K562 (cell line): ENCODE data around the gene RAD50. TPM values are rescaled to one million over a fixed set of nuclear protein-coding genes. Genes with fewer than 3 reads are reported as not detected.
A peak's percentile ranks its signal among the peaks of the same experiment; 100 is the strongest.

Source experiments
- ATAC-seq: fragments of 200-7000 bp; cut with Tn5 transposase; 3 replicates; pipeline ENCODE4 v1.9.1; 2020; ENCODE audit warnings: moderate library complexity
- BruUV-seq: library from RNA; stranded (reverse); fragments of 400-500 nt; replicated peaks from 2 replicates; lab custom pipeline; 2021; lab: Mats Ljungman, UMichigan
- CTCF ChIA-PET: fragments of 300-600 bp; formaldehyde crosslinking; extraction: SDS; loops from one replicate; lab custom pipeline; 2021; ENCODE audit warnings: low intra/inter-chr PET ratio; lab: Yijun Ruan, JAX
- POLR2A ChIA-PET: fragments of 300-600, 350-650 bp; sonication (Branson Sonifier 250); formaldehyde crosslinking; extraction: SDS; loops from one replicate; lab custom pipeline; 2021; ENCODE audit warnings: antibody characterized with exemption, inconsistent platforms; lab: Yijun Ruan, JAX
- DNase-seq, 4 experiments: peaks; one replicate each; pipeline versions ENCODE4 v3.0.0 to v3.0.0-alpha.2; 2011 to 2018; ENCODE audit warnings: low spot score in 3 of 4, mixed read lengths in 3 of 4; ENCODE audit errors: extremely low read depth in 1 of 4
- FAIRE-seq: peaks from 2 replicates; lab custom pipeline; 2011; peaks lifted over from hg19 to GRCh38; lab: Jason Lieb, UNC
- H2AFZ ChIP-seq: 2 replicates; pipeline ENCODE4 v1.6.0; 2011; ENCODE audit warnings: low read depth, low read length, control low read depth, inconsistent platforms
- H3K27ac ChIP-seq: fragments of 200-600 bp; 3 replicates; pipeline ENCODE4 v1.8.0; 2011; ENCODE audit warnings: low read depth, mild to moderate bottlenecking, control low read depth, inconsistent platforms, low read length, moderate library complexity, mixed read lengths; ENCODE audit errors: extremely low read depth
- H3K27me3 ChIP-seq, 2 experiments: fragments of 300-600 bp in 1 of 2; 2 replicates in 1 of 2; 3 replicates in 1 of 2; pipeline versions ENCODE4 v1.6.0 to v1.8.0; 2011; ENCODE audit warnings: inconsistent platforms in 2 of 2, low read length in 2 of 2, mild to moderate bottlenecking in 1 of 2, mixed read lengths in 1 of 2, moderate library complexity in 1 of 2; ENCODE audit not compliant: control insufficient read depth in 2 of 2, insufficient read depth in 2 of 2
- H3K36me3 ChIP-seq: fragments of 300-600 bp; 3 replicates; pipeline ENCODE4 v1.8.0; 2011; ENCODE audit warnings: mild to moderate bottlenecking, low read length, inconsistent platforms; ENCODE audit not compliant: control insufficient read depth, insufficient read depth
- H3K4me1 ChIP-seq, 2 experiments: fragments of 200-600 bp in 1 of 2; replicated peaks in 1 of 2; 2 replicates in 1 of 2; 3 replicates in 1 of 2; pipeline versions ENCODE4 v1.5.1 to v1.8.0; 2011; ENCODE audit warnings: inconsistent platforms in 2 of 2, low read length in 2 of 2, mild to moderate bottlenecking in 1 of 2, mixed read lengths in 1 of 2, moderate library complexity in 1 of 2; ENCODE audit not compliant: control insufficient read depth in 2 of 2, insufficient read depth in 2 of 2
- H3K4me2 ChIP-seq: 2 replicates; pipeline ENCODE4 v1.6.1; 2011; ENCODE audit warnings: low read length, control low read depth, inconsistent platforms, mixed read lengths; ENCODE audit not compliant: insufficient read depth
- H3K4me3 ChIP-seq: fragments of 200-600 bp; sonication (generic), shearing (Covaris generic); 2 replicates; pipeline ENCODE4 v1.5.1; 2016; ENCODE audit warnings: control low read depth, inconsistent platforms
- H3K79me2 ChIP-seq: fragments of 200-600 bp; 3 replicates; pipeline ENCODE4 v1.8.0; 2011; ENCODE audit warnings: low read length, inconsistent platforms; ENCODE audit not compliant: control insufficient read depth, insufficient read depth
- H3K9ac ChIP-seq, 2 experiments: 2 replicates each; pipeline versions ENCODE4 v1.6.0 to v1.6.1; 2011; ENCODE audit warnings: low read depth in 2 of 2, low read length in 2 of 2, control low read depth in 1 of 2, inconsistent platforms in 1 of 2, mild to moderate bottlenecking in 1 of 2, mixed read lengths in 1 of 2; ENCODE audit not compliant: insufficient read depth in 1 of 2
- H3K9me1 ChIP-seq: one replicate; pipeline ENCODE4 v1.6.0; 2011; ENCODE audit warnings: inconsistent platforms, mild to moderate bottlenecking, low read length, moderate library complexity; ENCODE audit not compliant: control insufficient read depth, insufficient read depth
- H3K9me3 ChIP-seq: replicated peaks from 2 replicates; pipeline ENCODE4 v1.5.1; 2011; ENCODE audit warnings: low read depth, low read length, inconsistent platforms; ENCODE audit not compliant: control insufficient read depth, insufficient read depth
- H4K20me1 ChIP-seq: replicated peaks from 2 replicates; pipeline ENCODE4 v1.6.1; 2011; ENCODE audit warnings: low read length, inconsistent platforms, mixed read lengths; ENCODE audit not compliant: control insufficient read depth, insufficient read depth
- ADNP ChIP-seq: fragments of 200-800 bp; sonication (Bioruptor generic); IDR thresholded peaks from 2 replicates; pipeline ENCODE4 v1.6.1; 2016; ENCODE audit warnings: missing genetic modification characterization, missing compliant biosample characterization
- BCOR ChIP-seq: fragments of 450-650 bp; IDR thresholded peaks from 2 replicates; pipeline ENCODE4 v1.6.1; 2016
- CBX1 ChIP-seq: sonication (generic); IDR thresholded peaks from 2 replicates; pipeline ENCODE4 v1.6.1; 2016; ENCODE audit warnings: antibody characterized with exemption, low read depth, mild to moderate bottlenecking
- CHD4 ChIP-seq: fragments of 200-600 bp; sonication (generic); IDR thresholded peaks from 3 replicates; pipeline ENCODE4 v1.6.1; 2012; ENCODE audit warnings: low read depth, mild to moderate bottlenecking, mixed read lengths, low read length, inconsistent platforms; ENCODE audit not compliant: insufficient read depth, insufficient replicate concordance, poor library complexity, severe bottlenecking
- HDAC2 ChIP-seq: fragments of 450-650 bp; IDR thresholded peaks from 2 replicates; pipeline ENCODE4 v1.6.1; 2016; ENCODE audit warnings: mild to moderate bottlenecking
- KDM1A ChIP-seq, 2 experiments: fragments of 450-650 bp; IDR thresholded peaks; 2 replicates each; pipeline ENCODE4 v1.6.1; 2016; ENCODE audit warnings: mild to moderate bottlenecking in 2 of 2
- MCM3 ChIP-seq: fragments of 450-650 bp; IDR thresholded peaks from 2 replicates; pipeline ENCODE4 v1.6.1; 2016
- MCM5 ChIP-seq: fragments of 450-650 bp; IDR thresholded peaks from 2 replicates; pipeline ENCODE4 v1.6.1; 2016; ENCODE audit warnings: low read depth
- PBX2 ChIP-seq, 2 experiments: IDR thresholded peaks in 1 of 2; conservative IDR thresholded peaks in 1 of 2; 2 replicates each; pipeline ENCODE4 v1.6.1; 2016; ENCODE audit warnings: low read depth in 2 of 2, mild to moderate bottlenecking in 1 of 2, missing compliant biosample characterization in 1 of 2, missing genetic modification characterization in 1 of 2, moderate library complexity in 1 of 2
- PREB ChIP-seq: sonication (generic); formaldehyde crosslinking; IDR thresholded peaks from 2 replicates; pipeline ENCODE4 v1.8.1; 2023; ENCODE audit warnings: mild to moderate bottlenecking, missing genetic modification reagents
- RAD21 ChIP-seq, 2 experiments: fragments of 250-450 bp in 1 of 2; fragments of 450-650 bp in 1 of 2; sonication (Bioruptor Pico) in 1 of 2; formaldehyde crosslinking in 1 of 2; IDR thresholded peaks in 1 of 2; conservative IDR thresholded peaks in 1 of 2; 2 replicates each; pipeline versions ENCODE4 v1.4.0 to v1.8.0; 2020 to 2022; ENCODE audit warnings: mild to moderate bottlenecking in 2 of 2, moderate library complexity in 1 of 2
- ZEB2 ChIP-seq: fragments of 450-650 bp; IDR thresholded peaks from 2 replicates; pipeline ENCODE4 v1.6.1; 2016
- ZNF24 ChIP-seq: fragments of 450-650 bp; IDR thresholded peaks from 2 replicates; pipeline ENCODE4 v1.6.1; 2016
- WGBS: fragments of 100-300 bp; shearing (Covaris generic); methylation state at CpG from one replicate; pipeline ENCODE4 v1.1.6; 2016; ENCODE audit warnings: low coverage, mixed read lengths; ENCODE audit not compliant: insufficient coverage; ENCODE audit errors: missing lambda C conversion rate; 5-methylcytosine and 5-hydroxymethylcytosine counted together
- in situ Hi-C: fragments of 300-500 bp; cut with MboI; formaldehyde crosslinking; loops from 4 replicates; pipeline ENCODE4 v1.15.0; 2018; ENCODE audit warnings: inconsistent platforms, mixed read lengths
- intact Hi-C: fragments of 100-400 bp; cut with micrococcal nuclease; formaldehyde crosslinking; loops from 2 replicates; pipeline ENCODE4 v1.14.2; 2022
- polyA plus RNA-seq, 8 experiments: library from polyadenylated mRNA; depleted of rRNA in 4 of 8; stranded (reverse) in 5 of 8; unstranded in 3 of 8; fragments of >200 nt; fragmentation: Nextera tagmentation in 2 of 8; fragmentation: Illumina TruSeq in 1 of 8; extraction: Ambion mirVana in 2 of 8; extraction: Trizol in 1 of 8; gene quantifications; 2 replicates each; pipeline versions ENCODE4 v1.2.1 to v1.2.3, GENCODE V29; 2011 to 2014; ENCODE audit warnings: inconsistent platforms in 1 of 8, missing spikeins in 1 of 8
- total RNA-seq, 7 experiments: library from RNA; depleted of rRNA in 6 of 7; stranded (reverse); fragments of >200 nt in 6 of 7; fragmentation: Illumina TruSeq in 2 of 7; extraction: Trizol in 2 of 7; gene quantifications; 2 replicates each; pipeline versions ENCODE4 v1.2.1 to v1.2.3, GENCODE V29; 2011 to 2021; ENCODE audit warnings: low replicate concordance in 1 of 7

The RAD50 gene
- total and polyA plus RNA-seq, 9 of the 15 experiments (the other 6 are each of a cell fraction or from before 2014, with no cell fraction given), result 15.3 to 74.2 (median 44.1) TPM

- Histone ChIP-seq H3K9ac (peak overlapping the region in 1 of 2 experiments; percentile 22; a peak in 1 of 4 replicates), H3K79me2 (no peaks in the 10 kb centered on the region), H3K9me3 (no peaks in the 10 kb centered on the region), H3K27ac (no peak overlapping the region), H2AFZ (no peak overlapping the region), H3K4me1 (peaks cover 51 to 56% of the 10 kb centered on the region in 2 experiments), H4K20me1 (no peaks in the 10 kb centered on the region), H3K9me1 (no peaks in the 10 kb centered on the region), H3K27me3 (no peaks in the 10 kb centered on the region), H3K36me3 (no peaks in the 10 kb centered on the region), H3K4me3 (no peak overlapping the region), H3K4me2 (no peak overlapping the region)
- in situ Hi-C loops, result no loop called here
- ChIA-PET CTCF (no interaction called here), POLR2A (interaction anchor here (1.0 kb wide), 3 partner anchors 10 to 384 kb away, joined by 3 to 4 read pairs (median 3); partner anchors contain the start of gene HSPA4)
- ATAC-seq (no peak), DNase-seq (no peak), FAIRE-seq (no peak)
- WGBS, result 78% methylated on average over 12 of the region's 14 CpGs
- BruUV-seq, result no TSS peak
- TF ChIP-seq BCOR (peak; percentile 89), ZNF24 (peak; percentile 56; the same call in 1 of the 2 replicates), ZEB2 (no peak), MCM5 (no peak), CHD4 (peak; percentile 51), RAD21 (CRISPR knock-in tag; conservative IDR thresholded peaks at IDR 0.05 in 1 of 2, IDR thresholded peaks at IDR 0.05 in 1 of 2) (no peak), KDM1A (IDR thresholded peaks at IDR 0.05) (peak; percentile 55 to 83), ADNP (tag) (peak; percentile 84), PREB (CRISPR knock-in tag) (no peak), MCM3 (no peak), PBX2 (CRISPR knock-in tag; IDR thresholded peaks at IDR 0.05; ENCODE audit: low read depth) (no peak), PBX2 (tag; conservative IDR thresholded peaks at IDR 0.05; ENCODE audit: low read depth) (0 out of 2 replicates have a peak, but pooled peaks have one; percentile 18), HDAC2 (0 out of 2 replicates have a peak, but pooled peaks have one; percentile 37), CBX1 (0 out of 2 replicates have a peak, but pooled peaks have one; percentile 29)
- intact Hi-C loops, result no loop called here
These were observed 112.1 kb downstream of the RAD50 start for GRCh38 chr5:132668706-132669454.
